Regular cardiac myocyte (primary cell): ENCODE measurements around the gene CHID1. TPM values are rescaled to one million over a fixed set of nuclear protein-coding genes. Genes with fewer than 3 reads are reported as not detected.

Experiments used
- total RNA-seq: library from RNA; depleted of rRNA; stranded (reverse); fragments of >200 nt; gene quantifications from 2 replicates; pipeline ENCODE4 v1.2.3, GENCODE V29; 2014

Gene CHID1
- total RNA-seq: 60.3 and 75.5 TPM in 2 replicates

GRCh38 chr11:910589-911030, at the start of gene CHID1:
Gene CHID1 (minus strand): TSS chr11:910810. CDS start chr11:904816, 5,994 bp downstream.

GRCh38 chr11:925496-926301, 15.1 kb upstream of the CHID1 start, which contains the start of gene AP2A2:
Gene AP2A2 (plus strand): TSS chr11:925870. CDS start chr11:926022, 152 bp downstream.

GRCh38 chr11:842370-843002, 68.1 kb downstream of the CHID1 start, which contains the start of the genes POLR2L and TSPAN4:
Gene POLR2L (minus strand): TSS chr11:842529. CDS start chr11:842508, 21 bp downstream.
Gene TSPAN4 (plus strand): TSS chr11:842852. CDS start chr11:850305, 7,453 bp downstream.

GRCh38 chr11:832529-833113, 78.0 kb downstream of the CHID1 start, which contains the start of gene CD151:
Gene CD151 (plus strand): TSS chr11:832952. CDS start chr11:836070, 3,118 bp downstream.

GRCh38 chr11:827897-828192, 82.8 kb downstream of the CHID1 start, which contains the start of gene CRACR2B:
Gene CRACR2B (plus strand): TSS chr11:827919. CDS start chr11:828608, 689 bp downstream.

GRCh38 chr11:818396-819128, 92.0 kb downstream of the CHID1 start, which contains the start of gene PNPLA2:
Gene PNPLA2 (plus strand): TSS chr11:818914. CDS start chr11:819719, 805 bp downstream.

Other genes starting within 250 kb of the CHID1 start
- 24.2 and 28.2 TPM in 2 replicates for gene DEAF1, start 215.6 kb downstream of the CHID1 start, total RNA-seq
- gene TMEM80, start 215.0 kb downstream of the CHID1 start, total RNA-seq: 6.8 and 8.1 TPM in 2 replicates
- 19.0 and 22.8 TPM in 2 replicates for gene EPS8L2, start 204.6 kb downstream of the CHID1 start, total RNA-seq
- 98.9 and 103 TPM in 2 replicates for gene TALDO1, start 163.3 kb downstream of the CHID1 start, total RNA-seq
- 17.1 and 23.1 TPM in 2 replicates for gene GATD1, start 133.3 kb downstream of the CHID1 start, total RNA-seq
- 0.28 and 0.96 TPM in 2 replicates for gene CEND1, start 120.7 kb downstream of the CHID1 start, total RNA-seq
- gene SLC25A22, start 112.5 kb downstream of the CHID1 start, total RNA-seq: 7.0 and 15.0 TPM in 2 replicates
- 5.4 and 7.0 TPM in 2 replicates for gene PIDD1, start 105.6 kb downstream of the CHID1 start, total RNA-seq
- gene RPLP2, start 100.8 kb downstream of the CHID1 start, total RNA-seq: 101 and 189 TPM in 2 replicates
- 13.0 and 15.5 TPM in 2 replicates for gene PNPLA2, start 91.9 kb downstream of the CHID1 start, total RNA-seq
- 0.58 and 1.4 TPM in 2 replicates for gene CRACR2B, start 82.9 kb downstream of the CHID1 start, total RNA-seq
- 299 and 568 TPM in 2 replicates for gene CD151, start 77.9 kb downstream of the CHID1 start, total RNA-seq
- 51.0 and 132 TPM in 2 replicates for gene POLR2L, start 68.3 kb downstream of the CHID1 start, total RNA-seq
- gene TSPAN4, start 68.0 kb downstream of the CHID1 start, total RNA-seq: 109 and 143 TPM in 2 replicates
- gene AP2A2, start 15.1 kb upstream of the CHID1 start, total RNA-seq: 18.3 and 27.8 TPM in 2 replicates
- not detected in 2 replicates for gene MUC6, start 125.9 kb upstream of the CHID1 start, total RNA-seq
- not detected in 2 replicates for gene MUC2, start 164.1 kb upstream of the CHID1 start, total RNA-seq
- gene MUC5AC, start 247.1 kb upstream of the CHID1 start, total RNA-seq: not detected in 2 replicates